CD4-positive, alpha-beta T cell (primary cell): Measurements from ENCODE around the gene SHC4. TPM values are rescaled to one million over a fixed set of nuclear protein-coding genes. Genes with fewer than 3 reads are reported as not detected.
A peak's percentile ranks its signal among the peaks of the same experiment; 100 is the strongest.

Source experiments
- ATAC-seq: fragments of 200-7000 bp; cut with Tn5 transposase; one replicate; pipeline ENCODE4 v1.10.0; 2022; ENCODE audit warnings: mild to moderate bottlenecking; ENCODE audit not compliant: poor library complexity
- CTCF ChIA-PET: fragments of 350-600 bp; sonication (Branson Sonifier 250); formaldehyde crosslinking; loops from one replicate; lab custom pipeline; 2021; ENCODE audit warnings: antibody characterized with exemption, inconsistent platforms; lab: Charles Lee
- POLR2A ChIA-PET: fragments of 350-600 bp; sonication (Branson Sonifier 250); formaldehyde crosslinking; loops from one replicate; lab custom pipeline; 2021; ENCODE audit warnings: antibody characterized with exemption, inconsistent platforms; lab: Charles Lee
- DNase-seq, 14 experiments: peaks; one replicate each; pipeline ENCODE4 v3.0.0-alpha.2; 2013 to 2020; ENCODE audit warnings: mixed read lengths in 2 of 14
- H3K27ac ChIP-seq, 2 donors: one replicate each; pipeline versions ENCODE4 v1.5.1 to v1.7.0; 2013; ENCODE audit warnings: low read length in 2 of 2, low read depth in 1 of 2, mild to moderate bottlenecking in 1 of 2
- H3K27me3 ChIP-seq, 2 experiments: 1 replicate in 1 of 2; 2 replicates in 1 of 2; pipeline versions ENCODE4 v1.6.1 to v1.7.0; 2013; ENCODE audit warnings: low read length in 2 of 2, control low read depth in 1 of 2, mild to moderate bottlenecking in 1 of 2, moderate library complexity in 1 of 2; ENCODE audit not compliant: insufficient read depth in 2 of 2, control insufficient read depth in 1 of 2
- H3K36me3 ChIP-seq: one replicate; pipeline ENCODE4 v1.6.1; 2013; ENCODE audit warnings: low read length, control low read depth; ENCODE audit not compliant: insufficient read depth
- H3K4me1 ChIP-seq: one replicate; pipeline ENCODE4 v1.6.1; 2013; ENCODE audit warnings: low read length, control low read depth; ENCODE audit not compliant: insufficient read depth
- H3K4me3 ChIP-seq: one replicate; pipeline ENCODE4 v1.5.1; 2013; ENCODE audit warnings: mild to moderate bottlenecking, low read length, moderate library complexity
- H3K9me3 ChIP-seq, 2 experiments: 1 replicate in 1 of 2; 2 replicates in 1 of 2; pipeline versions ENCODE4 v1.6.1 to v1.7.0; 2013; ENCODE audit warnings: low read length in 2 of 2, mild to moderate bottlenecking in 2 of 2, control low read depth in 1 of 2, moderate library complexity in 1 of 2; ENCODE audit not compliant: control insufficient read depth in 1 of 2, insufficient read depth in 1 of 2
- H3K27ac Mint-ChIP-seq: one replicate; pipeline ENCODE4 v1.8.0; 2020; ENCODE audit warnings: mixed read lengths
- H3K27me3 Mint-ChIP-seq: one replicate; pipeline ENCODE4 v1.8.0; 2021; ENCODE audit warnings: mixed read lengths
- H3K36me3 Mint-ChIP-seq: one replicate; pipeline ENCODE4 v1.8.0; 2021; ENCODE audit warnings: low read depth, mixed read lengths
- H3K4me1 Mint-ChIP-seq: one replicate; pipeline ENCODE4 v1.8.0; 2021; ENCODE audit warnings: low read depth, mixed read lengths
- H3K4me3 Mint-ChIP-seq: one replicate; pipeline ENCODE4 v1.8.0; 2020; ENCODE audit warnings: mild to moderate bottlenecking, mixed read lengths
- H3K9me3 Mint-ChIP-seq: one replicate; pipeline ENCODE4 v1.8.0; 2020; ENCODE audit warnings: mixed read lengths
- CTCF ChIP-seq: fragments of 200-600 bp; IDR thresholded peaks from one replicate; pipeline ENCODE4 v1.8.0; 2022; ENCODE audit warnings: antibody characterized with exemption, mild to moderate bottlenecking
- intact Hi-C, 2 experiments: fragments of 100-400 bp; cut with DNase I in 1 of 2; cut with micrococcal nuclease in 1 of 2; formaldehyde crosslinking; loops; one replicate each; pipeline versions ENCODE4 v1.15.1 to v1.9.0; 2023 to 2025; cut with DNase I, micrococcal nuclease
- total RNA-seq, 174 experiments: library from RNA in 2 of 174; stranded (reverse) in 2 of 174; gene quantifications; one replicate each; pipeline ENCODE4 v1.2.3 and lab custom pipeline; 2021 to 2026

Gene SHC4
- total RNA-seq, 2 experiments from 2014 or later, result not detected

- no peak for TF ChIP-seq CTCF
- Mint-ChIP-seq H3K36me3 (peaks cover 25% of the 10 kb centered on the region), H3K9me3 (no peaks in the 10 kb centered on the region), H3K4me3 (no peak overlapping the region), H3K27me3 (no peaks in the 10 kb centered on the region), H3K27ac (no peak overlapping the region), H3K4me1 (peaks cover 13% of the 10 kb centered on the region)
- Histone ChIP-seq H3K9me3 (no peaks in the 10 kb centered on the region), H3K4me3 (no peak overlapping the region), H3K4me1 (no peaks in the 10 kb centered on the region), H3K27ac (no peak overlapping the region), H3K27me3 (no peaks in the 10 kb centered on the region), H3K36me3 (no peaks in the 10 kb centered on the region)
- ChIA-PET POLR2A (interaction anchor here (3.1 kb wide), 1 partner anchor 11 kb away, joined by 15 read pairs; the partner anchor contains the start of gene CEP152), CTCF (interaction anchor here (2.1 kb wide), 1 partner anchor 10 kb away, joined by 6 read pairs; the partner anchor contains the start of gene CEP152)
- intact Hi-C loops, result loop anchor here in 1 of 2 experiments (5.0 kb wide), 1 partner anchor 443 kb away; no protein-coding TSS in a partner anchor
- ATAC-seq (no peak), DNase-seq (no peak)
Measured at GRCh38 chr15:48800245-48800644, 163.5 kb downstream of the SHC4 start.

- ATAC-seq (no peak), DNase-seq (no peak)
- H3K36me3 Mint-ChIP-seq, result peaks cover 29% of the 10 kb centered on the region
- no peak overlapping the region for H3K4me3 Mint-ChIP-seq
- H3K27ac Mint-ChIP-seq, result no peak overlapping the region
- no peak overlapping the region for H3K27ac ChIP-seq
- intact Hi-C loops, result no loop called here
- H3K4me1 ChIP-seq, result no peaks in the 10 kb centered on the region
- no peaks in the 10 kb centered on the region for H3K9me3 Mint-ChIP-seq
- no peaks in the 10 kb centered on the region for H3K9me3 ChIP-seq
- TF ChIP-seq CTCF, result no peak
- H3K27me3 ChIP-seq, result no peaks in the 10 kb centered on the region
- ChIA-PET POLR2A (no interaction called here), CTCF (interaction anchor here (1.4 kb wide), 1 partner anchor 11 kb away, joined by 4 read pairs; no protein-coding TSS in a partner anchor)
- peaks cover 13% of the 10 kb centered on the region for H3K4me1 Mint-ChIP-seq
- no peaks in the 10 kb centered on the region for H3K36me3 ChIP-seq
- H3K27me3 Mint-ChIP-seq, result no peaks in the 10 kb centered on the region
- H3K4me3 ChIP-seq, result no peak overlapping the region
Measured at GRCh38 chr15:48798319-48798718, 165.4 kb downstream of the SHC4 start.

- no peak overlapping the region for H3K27ac Mint-ChIP-seq
- H3K27ac ChIP-seq, result no peak overlapping the region
- peak; percentile 32 for ATAC-seq
Measured at GRCh38 chr15:48796930-48797329, 166.8 kb downstream of the SHC4 start.

More at GRCh38 chr15:48796930-48797329, 166.8 kb downstream of the SHC4 start:
- Mint-ChIP-seq H3K27me3 (no peaks in the 10 kb centered on the region), H3K4me1 (peaks cover 13% of the 10 kb centered on the region), H3K9me3 (no peaks in the 10 kb centered on the region), H3K4me3 (no peak overlapping the region), H3K36me3 (peaks cover 43% of the 10 kb centered on the region)
- POLR2A ChIA-PET, result no interaction called here
- DNase-seq, result peak in 1 of 14 experiments; percentile 31
- no peak for TF ChIP-seq CTCF
- H3K9me3 ChIP-seq, result no peaks in the 10 kb centered on the region
- CTCF ChIA-PET, result interaction anchor here (1.4 kb wide), 1 partner anchor 12 kb away, joined by 4 read pairs; no protein-coding TSS in a partner anchor
- no peaks in the 10 kb centered on the region for H3K36me3 ChIP-seq
- no peaks in the 10 kb centered on the region for H3K4me1 ChIP-seq
- intact Hi-C loops, result no loop called here
- H3K4me3 ChIP-seq, result no peak overlapping the region
- no peaks in the 10 kb centered on the region for H3K27me3 ChIP-seq
